Activated CD8-positive, alpha-beta memory T cell treated with anti-CD3 and anti-CD28 coated beads, Interleukin-2, amount 10 ng/mL, durations not matched to agents 7 days and 5 days (primary cell): ENCODE results near the gene WDR90. TPM values are rescaled to one million over a fixed set of nuclear protein-coding genes. Genes with fewer than 3 reads are reported as not detected.

Experiments
- ATAC-seq: fragments of 150-1000 bp; cut with Tn5 transposase; one replicate; pipeline ENCODE4 v1.10.0; 2021; ENCODE audit warnings: moderate library complexity
- CTCF ChIA-PET: fragments of 350-600 bp; sonication (Branson Sonifier 250); formaldehyde crosslinking; loops from one replicate; lab custom pipeline; 2021; ENCODE audit warnings: antibody characterized with exemption; lab: Charles Lee
- DNase-seq: peaks from one replicate; pipeline ENCODE4 v3.0.0-alpha.2; 2020
- H3K27ac Mint-ChIP-seq: one replicate; pipeline ENCODE4 v1.8.0; 2021; ENCODE audit warnings: mild to moderate bottlenecking, mixed read lengths
- H3K27me3 Mint-ChIP-seq: one replicate; pipeline ENCODE4 v1.8.0; 2021; ENCODE audit warnings: mixed read lengths
- H3K36me3 Mint-ChIP-seq: one replicate; pipeline ENCODE4 v1.8.0; 2021; ENCODE audit warnings: mild to moderate bottlenecking, mixed read lengths
- H3K4me1 Mint-ChIP-seq: one replicate; pipeline ENCODE4 v1.8.0; 2021; ENCODE audit warnings: mixed read lengths
- H3K4me3 Mint-ChIP-seq: one replicate; pipeline ENCODE4 v1.8.0; 2021; ENCODE audit warnings: mild to moderate bottlenecking, moderate library complexity, mixed read lengths
- H3K9me3 Mint-ChIP-seq: one replicate; pipeline ENCODE4 v1.8.0; 2022; ENCODE audit warnings: low read depth, mixed read lengths
- total RNA-seq, 2 experiments: library from RNA; stranded (reverse); gene quantifications; one replicate each; pipeline ENCODE4 v1.2.3, GENCODE V29; 2021

The WDR90 gene
- total RNA-seq, 2 experiments from 2014 or later, result 74.7 to 108 TPM

- no peak for DNase-seq
- CTCF ChIA-PET, result no interaction called here
- peaks cover 4% of the 10 kb centered on the region for H3K4me1 Mint-ChIP-seq
These were observed 18.8 kb upstream of the WDR90 start for GRCh38 chr16:630249-630814.

GRCh38 chr16:630815-631405 is 18.3 kb upstream of the WDR90 start, which contains the start of gene WFIKKN1:
Gene WFIKKN1 (plus strand): TSS chr16:630985. CDS start chr16:631254, 269 bp downstream.
- H3K9me3 Mint-ChIP-seq, result no peaks in the 10 kb centered on the region
- DNase-seq (no peak), ATAC-seq (no peak)
- no peak within 1 kb of the TSS for H3K4me3 Mint-ChIP-seq
- no peak within 1 kb of the TSS for H3K27ac Mint-ChIP-seq
- CTCF ChIA-PET, result no interaction called here
- no peaks in the 10 kb centered on the region for H3K36me3 Mint-ChIP-seq
- peaks cover 4% of the 10 kb centered on the region for H3K4me1 Mint-ChIP-seq
- no peaks in the 10 kb centered on the region for H3K27me3 Mint-ChIP-seq

More at GRCh38 chr16:630249-630814, 18.8 kb upstream of the WDR90 start:
- no peak for ATAC-seq
- Mint-ChIP-seq H3K27ac (no peak overlapping the region), H3K27me3 (no peaks in the 10 kb centered on the region), H3K4me3 (no peak overlapping the region), H3K9me3 (no peaks in the 10 kb centered on the region), H3K36me3 (no peaks in the 10 kb centered on the region)

GRCh38 chr16:631808-632358 is 17.3 kb upstream of the WDR90 start:
- Mint-ChIP-seq H3K4me3 (no peak overlapping the region), H3K4me1 (peaks cover 4% of the 10 kb centered on the region), H3K27me3 (no peaks in the 10 kb centered on the region), H3K9me3 (no peaks in the 10 kb centered on the region), H3K36me3 (no peaks in the 10 kb centered on the region), H3K27ac (no peak overlapping the region)
- no peak for ATAC-seq
- DNase-seq, result no peak
- CTCF ChIA-PET, result no interaction called here

- H3K4me1 Mint-ChIP-seq, result peaks cover 8% of the 10 kb centered on the region
- no peak overlapping the region for H3K27ac Mint-ChIP-seq
- H3K4me3 Mint-ChIP-seq, result no peak overlapping the region
- H3K36me3 Mint-ChIP-seq, result no peaks in the 10 kb centered on the region
- H3K27me3 Mint-ChIP-seq, result no peaks in the 10 kb centered on the region
- no peak for ATAC-seq
- no peak for DNase-seq
- H3K9me3 Mint-ChIP-seq, result no peaks in the 10 kb centered on the region
- CTCF ChIA-PET, result no interaction called here
These were observed 16.5 kb upstream of the WDR90 start for GRCh38 chr16:632486-633335.

GRCh38 chr16:633336-634050 is 15.7 kb upstream of the WDR90 start:
- H3K36me3 Mint-ChIP-seq, result no peaks in the 10 kb centered on the region
- no peaks in the 10 kb centered on the region for H3K9me3 Mint-ChIP-seq
- no peaks in the 10 kb centered on the region for H3K27me3 Mint-ChIP-seq
- CTCF ChIA-PET, result no interaction called here
- no peak overlapping the region for H3K4me3 Mint-ChIP-seq
- H3K4me1 Mint-ChIP-seq, result peaks cover 8% of the 10 kb centered on the region
- H3K27ac Mint-ChIP-seq, result no peak overlapping the region
- no peak for DNase-seq
- no peak for ATAC-seq

GRCh38 chr16:634051-634670 is 15.0 kb upstream of the WDR90 start:
- Mint-ChIP-seq H3K4me3 (peak overlapping the region; percentile 18), H3K27me3 (no peaks in the 10 kb centered on the region), H3K4me1 (peaks cover 8% of the 10 kb centered on the region), H3K27ac (no peak overlapping the region), H3K36me3 (no peaks in the 10 kb centered on the region), H3K9me3 (no peaks in the 10 kb centered on the region)
- CTCF ChIA-PET, result no interaction called here
- no peak for DNase-seq
- ATAC-seq, result no peak

- Mint-ChIP-seq H3K36me3 (no peaks in the 10 kb centered on the region), H3K9me3 (no peaks in the 10 kb centered on the region), H3K27ac (peak overlapping the region; percentile 40), H3K4me3 (peak overlapping the region; percentile 83), H3K27me3 (no peaks in the 10 kb centered on the region), H3K4me1 (peaks cover 8% of the 10 kb centered on the region)
- CTCF ChIA-PET, result no interaction called here
- ATAC-seq (no peak), DNase-seq (no peak)
These were observed 14.2 kb upstream of the WDR90 start for GRCh38 chr16:634996-635395.

GRCh38 chr16:635573-636205 is 13.5 kb upstream of the WDR90 start:
- no peak for DNase-seq
- H3K27me3 Mint-ChIP-seq, result no peaks in the 10 kb centered on the region
- no peaks in the 10 kb centered on the region for H3K9me3 Mint-ChIP-seq
- CTCF ChIA-PET, result interaction anchor here (0.8 to 1.6 kb wide), 9 partner anchors 29 to 153 kb away, joined by 3 to 4 read pairs (median 3); partner anchors contain the start of genes ANTKMT, CAPN15, CHTF18 and RPUSD1
- ATAC-seq, result peak; percentile 4
- H3K4me1 Mint-ChIP-seq, result peaks cover 8% of the 10 kb centered on the region
- H3K27ac Mint-ChIP-seq, result no peak overlapping the region
- no peaks in the 10 kb centered on the region for H3K36me3 Mint-ChIP-seq
- H3K4me3 Mint-ChIP-seq, result peak overlapping the region; percentile 83

- Mint-ChIP-seq H3K27ac (peak within 1 kb of the TSS; percentile 93), H3K4me1 (peaks cover 8% of the 10 kb centered on the region), H3K36me3 (no peaks in the 10 kb centered on the region), H3K9me3 (no peaks in the 10 kb centered on the region), H3K27me3 (no peaks in the 10 kb centered on the region), H3K4me3 (peak within 1 kb of the TSS; percentile 83)
- peak; percentile 85 for ATAC-seq
- peak; percentile 96 for DNase-seq
- CTCF ChIA-PET, result interaction anchor here (0.8 to 1.6 kb wide), 12 partner anchors 12 to 152 kb away, joined by 3 to 6 read pairs (median 3); partner anchors contain the start of genes ANTKMT, CAPN15, CHTF18 and RPUSD1
These were observed 12.7 kb upstream of the WDR90 start, which contains the start of gene METTL26 for GRCh38 chr16:636206-637080. Gene METTL26 (minus strand): TSS chr16:636305. CDS start chr16:636290, 15 bp downstream.

GRCh38 chr16:637081-638018 is 11.8 kb upstream of the WDR90 start:
- peak overlapping the region; percentile 83 for H3K4me3 Mint-ChIP-seq
- ATAC-seq, result no peak
- H3K4me1 Mint-ChIP-seq, result peaks cover 8% of the 10 kb centered on the region
- H3K27me3 Mint-ChIP-seq, result no peaks in the 10 kb centered on the region
- H3K36me3 Mint-ChIP-seq, result no peaks in the 10 kb centered on the region
- peak overlapping the region; percentile 93 for H3K27ac Mint-ChIP-seq
- peak; percentile 93 for DNase-seq
- H3K9me3 Mint-ChIP-seq, result no peaks in the 10 kb centered on the region
- CTCF ChIA-PET, result interaction anchor here (1.0 to 1.6 kb wide), 8 partner anchors 11 to 110 kb away, joined by 3 to 6 read pairs (median 4); partner anchors contain the start of genes ANTKMT, CAPN15, STUB1 and WDR24
